OCI-LY7 (cell line): ENCODE results near the gene SP6. TPM values are rescaled to one million over a fixed set of nuclear protein-coding genes. Genes with fewer than 3 reads are reported as not detected.

Experiments used
- BruUV-seq: library from RNA; stranded (reverse); fragments of 400-500 nt; replicated peaks from 2 replicates; lab custom pipeline; 2021; lab: Mats Ljungman, UMichigan
- CTCF ChIA-PET: fragments of 300-600 bp; sonication (Branson Sonifier 250); formaldehyde crosslinking; loops from one replicate; lab custom pipeline; 2022; ENCODE audit warnings: antibody characterized with exemption; ENCODE audit not compliant: unreplicated experiment; lab: Charles Lee
- POLR2A ChIA-PET: fragments of 300-600 bp; sonication (Branson Sonifier 250); formaldehyde crosslinking; loops from one replicate; lab custom pipeline; 2022; ENCODE audit warnings: antibody characterized with exemption; lab: Charles Lee
- DNase-seq: peaks from one replicate; pipeline ENCODE4 v3.0.0-alpha.2; 2015; ENCODE audit warnings: low spot score
- H2AFZ ChIP-seq: fragments of 200-600 bp; sonication (generic), shearing (Covaris generic); 2 replicates; pipeline ENCODE4 v1.6.1; 2014; ENCODE audit warnings: mild to moderate bottlenecking, antibody characterized with exemption, low read length, moderate library complexity
- H3K27ac ChIP-seq: fragments of 200-600 bp; sonication (generic); 2 replicates; pipeline ENCODE4 v1.5.1; 2014; ENCODE audit warnings: mixed run types, low read depth, mild to moderate bottlenecking, moderate library complexity, low read length, inconsistent platforms; ENCODE audit not compliant: poor library complexity, severe bottlenecking
- H3K36me3 ChIP-seq: fragments of 200-600 bp; sonication (generic); 2 replicates; pipeline ENCODE4 v1.6.1; 2014; ENCODE audit warnings: mild to moderate bottlenecking, antibody characterized with exemption, low read length, moderate library complexity, mixed read lengths; ENCODE audit not compliant: insufficient read depth
- H3K4me1 ChIP-seq: fragments of 200-600 bp; sonication (generic); 2 replicates; pipeline ENCODE4 v1.5.1; 2014; ENCODE audit warnings: mild to moderate bottlenecking, low read length; ENCODE audit not compliant: insufficient read depth, poor library complexity, severe bottlenecking
- H3K4me2 ChIP-seq: fragments of 200-600 bp; sonication (generic); 2 replicates; pipeline ENCODE4 v1.6.1; 2014; ENCODE audit warnings: mild to moderate bottlenecking, low read length
- H3K4me3 ChIP-seq: fragments of 200-600 bp; sonication (generic); 2 replicates; pipeline ENCODE4 v1.5.1; 2014; ENCODE audit warnings: mild to moderate bottlenecking, low read depth, low read length; ENCODE audit not compliant: poor library complexity, severe bottlenecking
- H3K79me2 ChIP-seq: fragments of 200-600 bp; sonication (generic); 2 replicates; pipeline ENCODE4 v1.6.1; 2016; ENCODE audit warnings: low read depth, mild to moderate bottlenecking, low read length, moderate library complexity, mixed read lengths; ENCODE audit not compliant: insufficient read depth
- H3K9me2 ChIP-seq: fragments of 200-600 bp; sonication (generic); 2 replicates; pipeline ENCODE4 v1.6.1; 2016; ENCODE audit warnings: mild to moderate bottlenecking, low read length, mixed read lengths; ENCODE audit not compliant: insufficient read depth
- H3K9me3 ChIP-seq: fragments of 200-600 bp; sonication (generic); 2 replicates; pipeline ENCODE4 v1.6.1; 2014; ENCODE audit warnings: mild to moderate bottlenecking, mixed run types, low read length, mixed read lengths
- H4K20me1 ChIP-seq: fragments of 200-600 bp; sonication (generic); 2 replicates; pipeline ENCODE4 v1.6.1; 2014; ENCODE audit warnings: mild to moderate bottlenecking, antibody characterized with exemption, low read length, moderate library complexity, mixed read lengths; ENCODE audit not compliant: insufficient read depth
- CTCF ChIP-seq: fragments of 200-600 bp; sonication (generic); conservative IDR thresholded peaks from 2 replicates; pipeline ENCODE4 v1.5.1; 2014; ENCODE audit warnings: mild to moderate bottlenecking, antibody characterized with exemption, low read length, moderate library complexity, mixed read lengths
- EZH2phosphoT487 ChIP-seq: fragments of 200-600 bp; sonication (generic); IDR thresholded peaks from 2 replicates; pipeline ENCODE4 v1.6.1; 2018; ENCODE audit warnings: low read depth, borderline replicate concordance, mild to moderate bottlenecking, mixed run types, antibody characterized with exemption, low read length, moderate library complexity, mixed read lengths
- intact Hi-C: fragments of 100-400 bp; cut with micrococcal nuclease; formaldehyde crosslinking; loops from one replicate; pipeline ENCODE4 v1.10.0; 2022; ENCODE audit not compliant: unreplicated experiment
- total RNA-seq, 2 experiments: library from RNA; depleted of rRNA in 1 of 2; stranded (reverse); fragments of >200 nt in 1 of 2; shearing (Covaris generic) in 1 of 2; gene quantifications; 2 replicates each; pipeline ENCODE4 v1.2.3, GENCODE V29; 2014 to 2022

The SP6 gene
- total RNA-seq, 2 experiments from 2014 or later, result 0.08 to 0.22 TPM

- no peak overlapping the region for H3K4me3 ChIP-seq
- no peak for DNase-seq
- intact Hi-C loops, result no loop called here
- peaks cover 7% of the 10 kb centered on the region for H3K4me1 ChIP-seq
- H3K9me2 ChIP-seq, result no peaks in the 10 kb centered on the region
- no peaks in the 10 kb centered on the region for H3K9me3 ChIP-seq
- H3K4me2 ChIP-seq, result no peak overlapping the region
- no TSS peak for BruUV-seq
- ChIA-PET CTCF (no interaction called here), POLR2A (interaction anchor here (0.6 kb wide), 1 partner anchor 191 kb away, joined by 3 read pairs; the partner anchor contains the start of gene TBKBP1)
- no peaks in the 10 kb centered on the region for H3K36me3 ChIP-seq
- TF ChIP-seq CTCF (no peak), EZH2phosphoT487 (no peak)
- H3K79me2 ChIP-seq, result no peaks in the 10 kb centered on the region
- no peaks in the 10 kb centered on the region for H4K20me1 ChIP-seq
- no peak overlapping the region for H3K27ac ChIP-seq
- H2AFZ ChIP-seq, result no peak overlapping the region
Measured at GRCh38 chr17:47884427-47884740, 33.4 kb upstream of the SP6 start.

- H3K79me2 ChIP-seq, result no peaks in the 10 kb centered on the region
- TF ChIP-seq EZH2phosphoT487 (no peak), CTCF (no peak)
- H3K9me2 ChIP-seq, result no peaks in the 10 kb centered on the region
- no peaks in the 10 kb centered on the region for H3K9me3 ChIP-seq
- no peak overlapping the region for H2AFZ ChIP-seq
- CTCF ChIA-PET, result no interaction called here
- H3K4me2 ChIP-seq, result no peak overlapping the region
- peaks cover 7% of the 10 kb centered on the region for H3K4me1 ChIP-seq
- no peak overlapping the region for H3K4me3 ChIP-seq
- H4K20me1 ChIP-seq, result no peaks in the 10 kb centered on the region
- no peak for DNase-seq
- intact Hi-C loops, result no loop called here
- BruUV-seq, result no TSS peak
- no peak overlapping the region for H3K27ac ChIP-seq
- H3K36me3 ChIP-seq, result no peaks in the 10 kb centered on the region
- POLR2A ChIA-PET, result no interaction called here
Measured at GRCh38 chr17:47883589-47884426, 32.8 kb upstream of the SP6 start.
